ENCODE data around the gene KIF6. TPM values are rescaled to one million over a fixed set of nuclear protein-coding genes. Genes with fewer than 3 reads are reported as not detected.

KIF6 gene
- total RNA-seq, 4 donors from 2014 or later: not detected

- intact Hi-C loops (cut with DNase I; ENCODE audit: low total_unique reads) (no loop called here), in situ Hi-C loops (cut with MboI; ENCODE audit: low sequenced_read_pairs in 4 of 4) (no loop called here)
- ATAC-seq (no peak), DNase-seq (no peak)
- TF ChIP-seq POLR2A (IDR thresholded peaks at IDR 0.05) (no peak), CTCF (IDR thresholded peaks at IDR 0.05 in 4 of 5, conservative IDR thresholded peaks at IDR 0.05 in 1 of 5) (no peak)
- Histone ChIP-seq H3K4me1 (no peaks in the 10 kb centered on the region), H3K27ac (no peak overlapping the region), H3K9me3 (no peaks in the 10 kb centered on the region), H3K27me3 (no peaks in the 10 kb centered on the region), H3K4me3 (no peak overlapping the region), H3K36me3 (no peaks in the 10 kb centered on the region)
These were observed 271.2 kb downstream of the KIF6 start for GRCh38 chr6:39453956-39454524.

GRCh38 chr6:39453241-39453640, 272.0 kb downstream of the KIF6 start:
- DNase-seq: no peak
- in situ Hi-C loops (cut with MboI; ENCODE audit: low sequenced_read_pairs in 4 of 4) (no loop called here), intact Hi-C loops (cut with DNase I; ENCODE audit: low total_unique reads) (no loop called here)
- Histone ChIP-seq H3K27ac (no peak overlapping the region), H3K9me3 (no peaks in the 10 kb centered on the region), H3K27me3 (no peaks in the 10 kb centered on the region), H3K4me1 (no peaks in the 10 kb centered on the region), H3K36me3 (no peaks in the 10 kb centered on the region), H3K4me3 (no peak overlapping the region)
- TF ChIP-seq CTCF (IDR thresholded peaks at IDR 0.05 in 4 of 5, conservative IDR thresholded peaks at IDR 0.05 in 1 of 5) (no peak), POLR2A (IDR thresholded peaks at IDR 0.05) (no peak)
- ATAC-seq: no peak

GRCh38 chr6:39452306-39453145, 272.7 kb downstream of the KIF6 start:
- DNase-seq (no peak), ATAC-seq (no peak)
- TF ChIP-seq POLR2A (IDR thresholded peaks at IDR 0.05): no peak
- TF ChIP-seq CTCF (IDR thresholded peaks at IDR 0.05 in 4 of 5, conservative IDR thresholded peaks at IDR 0.05 in 1 of 5): no peak
- Histone ChIP-seq H3K9me3 (no peaks in the 10 kb centered on the region), H3K4me3 (no peak overlapping the region), H3K36me3 (no peaks in the 10 kb centered on the region), H3K27ac (no peak overlapping the region), H3K4me1 (no peaks in the 10 kb centered on the region), H3K27me3 (no peaks in the 10 kb centered on the region)
- intact Hi-C loops (cut with DNase I; ENCODE audit: low total_unique reads): no loop called here
- in situ Hi-C loops (cut with MboI; ENCODE audit: low sequenced_read_pairs in 4 of 4): no loop called here

GRCh38 chr6:39451831-39452230, 273.4 kb downstream of the KIF6 start:
- TF ChIP-seq CTCF (IDR thresholded peaks at IDR 0.05 in 4 of 5, conservative IDR thresholded peaks at IDR 0.05 in 1 of 5) (no peak), POLR2A (IDR thresholded peaks at IDR 0.05) (no peak)
- Histone ChIP-seq H3K27me3 (no peaks in the 10 kb centered on the region), H3K27ac (no peak overlapping the region), H3K4me1 (no peaks in the 10 kb centered on the region), H3K36me3 (no peaks in the 10 kb centered on the region), H3K4me3 (no peak overlapping the region), H3K9me3 (no peaks in the 10 kb centered on the region)
- ATAC-seq (no peak), DNase-seq (no peak)
- intact Hi-C loops (cut with DNase I; ENCODE audit: low total_unique reads) (no loop called here), in situ Hi-C loops (cut with MboI; ENCODE audit: low sequenced_read_pairs in 4 of 4) (no loop called here)

Data from gastrocnemius medialis (tissue), 4 donors.